Coronary artery (tissue), 2 donors: Measurements from ENCODE around the gene FFAR2.
A peak's percentile ranks its signal among the peaks of the same experiment; 100 is the strongest.

Experiments
- DNase-seq: peaks from one replicate; pipeline ENCODE4 v3.0.0-alpha.2; 2017; ENCODE audit warnings: low spot score
- H3K27ac ChIP-seq, 2 donors: fragments of 200-600 bp; sonication (generic); one replicate each; pipeline ENCODE4 v1.5.1; 2016 to 2019
- H3K4me3 ChIP-seq: fragments of 200-600 bp; sonication (generic); 2 replicates; pipeline ENCODE4 v1.5.1; 2016; ENCODE audit warnings: mild to moderate bottlenecking, moderate library complexity
- CTCF ChIP-seq: fragments of 200-600 bp; sonication (generic); IDR thresholded peaks from one replicate; pipeline ENCODE4 v1.5.1; 2019; ENCODE audit warnings: antibody characterized with exemption

The FFAR2 gene

DNA sequence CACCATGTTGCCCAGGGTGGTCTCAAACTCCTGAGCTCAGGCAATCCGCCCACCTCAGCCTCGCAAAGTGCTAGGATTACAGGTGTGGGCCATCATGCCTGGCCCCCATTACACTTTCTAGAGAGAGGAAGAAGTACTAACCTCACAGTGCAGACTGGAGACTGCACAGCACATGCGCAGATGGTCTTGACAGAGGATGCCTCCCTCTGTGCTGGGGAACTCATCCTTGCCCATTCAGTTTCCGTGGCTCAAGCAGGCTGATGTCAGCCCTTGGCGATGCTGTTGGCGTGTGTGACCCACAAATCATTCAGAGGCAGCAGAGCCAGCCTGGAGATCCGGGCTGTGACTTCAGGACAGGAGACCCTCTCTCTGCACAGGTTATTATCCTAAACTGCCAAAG lies 14.6 kb upstream of the FFAR2 start:
- no peak for DNase-seq
- TF ChIP-seq CTCF: no peak
- no peak overlapping the region for H3K4me3 ChIP-seq
- no peak overlapping the region for H3K27ac ChIP-seq

GRCh38 chr19:35435896-35436295 lies 12.2 kb upstream of the FFAR2 start:
- no peak for TF ChIP-seq CTCF
- Histone ChIP-seq H3K4me3 (no peak overlapping the region), H3K27ac (no peak overlapping the region)
- no peak for DNase-seq

- Histone ChIP-seq H3K27ac (peak overlapping the region in 1 of 2 donors; percentile 60), H3K4me3 (peak overlapping the region; percentile 41)
- no peak for DNase-seq
- no peak for TF ChIP-seq CTCF
Measured at GRCh38 chr19:35436477-35437405, 11.3 kb upstream of the FFAR2 start.

DNA sequence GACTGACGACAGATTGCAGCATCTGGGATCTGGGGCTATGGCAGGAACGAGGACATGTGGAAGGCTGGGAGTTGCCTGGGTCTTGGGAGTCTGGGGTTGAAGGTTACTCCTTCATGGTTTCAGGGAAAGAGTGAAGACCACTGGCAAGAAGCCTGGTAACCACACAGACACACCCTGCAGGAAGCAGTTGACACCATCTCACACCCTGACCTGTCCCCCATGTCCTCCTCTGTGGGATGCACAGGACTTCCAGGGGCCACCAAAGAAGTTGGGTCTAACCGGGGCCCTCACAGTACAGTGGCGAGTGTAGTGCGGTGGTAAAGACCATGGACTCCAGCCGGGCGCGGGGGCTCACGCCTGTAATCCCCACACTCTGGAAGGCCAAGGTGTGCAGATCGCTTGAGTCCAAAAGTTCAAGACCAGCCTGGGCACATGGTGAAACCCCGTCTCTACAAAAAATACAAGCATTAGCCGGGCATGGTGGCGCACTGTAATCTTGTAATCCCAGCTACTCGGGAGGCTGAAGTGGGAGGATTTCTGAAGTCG lies 10.6 kb upstream of the FFAR2 start:
- no peak overlapping the region for H3K4me3 ChIP-seq
- H3K27ac ChIP-seq: peak overlapping the region in 1 of 2 donors; percentile 60
- no peak for TF ChIP-seq CTCF
- no peak for DNase-seq

DNA sequence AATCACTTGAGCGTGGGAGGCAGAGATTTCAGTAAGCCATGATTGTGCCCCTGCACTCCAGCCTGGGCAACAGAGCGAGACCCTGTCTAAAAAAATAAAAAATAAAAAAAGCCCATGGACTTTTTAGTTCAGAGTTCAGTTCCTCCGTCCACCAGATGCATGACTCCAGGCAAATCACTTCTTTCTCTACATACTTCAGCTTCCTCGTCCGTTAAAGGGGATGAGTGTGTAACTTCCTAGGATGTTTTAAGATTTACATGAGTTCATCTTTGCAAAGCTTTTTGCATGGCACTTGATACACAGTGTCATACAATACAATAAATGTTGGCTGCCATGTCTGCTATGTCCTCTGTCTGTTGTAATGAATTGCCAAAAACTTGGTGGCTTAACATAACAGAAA lies 10.0 kb upstream of the FFAR2 start:
- no peak for TF ChIP-seq CTCF
- Histone ChIP-seq H3K4me3 (no peak overlapping the region), H3K27ac (no peak overlapping the region)
- DNase-seq: no peak

DNA sequence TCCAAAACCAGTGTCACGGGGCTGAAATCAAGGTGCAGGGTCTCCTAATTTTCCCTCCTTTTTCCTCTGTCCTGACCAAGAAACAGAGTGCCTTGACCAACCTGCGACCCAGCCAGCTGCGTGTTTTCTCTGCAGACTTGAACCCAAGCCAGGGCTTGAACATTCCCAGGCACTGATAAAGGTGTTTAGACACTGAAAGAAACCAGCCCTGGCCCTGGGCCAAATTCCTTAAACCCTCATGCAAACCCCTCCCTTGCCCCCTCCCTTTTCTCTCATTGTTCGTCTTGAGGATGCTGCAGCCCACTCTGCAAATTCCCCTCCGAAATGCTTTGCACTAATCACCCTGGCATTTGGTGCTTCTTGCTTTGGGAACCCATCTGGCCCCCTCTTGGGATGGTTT lies 9.5 kb upstream of the FFAR2 start:
- no peak overlapping the region for H3K27ac ChIP-seq

More for the DNA sequence above, 9.5 kb upstream of the FFAR2 start:
- H3K4me3 ChIP-seq: no peak overlapping the region
- TF ChIP-seq CTCF: no peak
- DNase-seq: no peak
